OCI-LY3 (cell line): ENCODE data around the gene KCND2.

ENCODE experiments used
- CTCF ChIP-seq: fragments of 200-600, 300-600 bp; sonication (generic); IDR thresholded peaks from 2 replicates; pipeline ENCODE4 v1.5.1; 2014; ENCODE audit warnings: antibody characterized with exemption, low read length, low read depth
- EZH2phosphoT487 ChIP-seq: fragments of 200-600 bp; shearing (Covaris generic); IDR thresholded peaks from 2 replicates; pipeline ENCODE4 v1.6.1; 2018; ENCODE audit warnings: antibody characterized with exemption, mixed run types, low read depth

- no peak for TF ChIP-seq CTCF
- TF ChIP-seq EZH2phosphoT487 = no peak
These were observed 519.8 kb downstream of the KCND2 start for GRCh38 chr7:120792861-120793130.
